NCI-H82 treated with DMSO at 0.1 percent for 48 hours (cell line): ENCODE results near the gene KCNE1.
A peak's percentile ranks its signal among the peaks of the same experiment; 100 is the strongest.
"Not testable (repeated sequence)": the region's sequence is repeated elsewhere in the genome, so short reads cannot be mapped to it uniquely, and the experiment has no call there.

Experiments used
- DNase-seq: peaks from one replicate; lab custom pipeline; 2025; ENCODE audit not compliant: unreplicated experiment; lab: John Stamatoyannopoulos, UW

Gene KCNE1

DNA sequence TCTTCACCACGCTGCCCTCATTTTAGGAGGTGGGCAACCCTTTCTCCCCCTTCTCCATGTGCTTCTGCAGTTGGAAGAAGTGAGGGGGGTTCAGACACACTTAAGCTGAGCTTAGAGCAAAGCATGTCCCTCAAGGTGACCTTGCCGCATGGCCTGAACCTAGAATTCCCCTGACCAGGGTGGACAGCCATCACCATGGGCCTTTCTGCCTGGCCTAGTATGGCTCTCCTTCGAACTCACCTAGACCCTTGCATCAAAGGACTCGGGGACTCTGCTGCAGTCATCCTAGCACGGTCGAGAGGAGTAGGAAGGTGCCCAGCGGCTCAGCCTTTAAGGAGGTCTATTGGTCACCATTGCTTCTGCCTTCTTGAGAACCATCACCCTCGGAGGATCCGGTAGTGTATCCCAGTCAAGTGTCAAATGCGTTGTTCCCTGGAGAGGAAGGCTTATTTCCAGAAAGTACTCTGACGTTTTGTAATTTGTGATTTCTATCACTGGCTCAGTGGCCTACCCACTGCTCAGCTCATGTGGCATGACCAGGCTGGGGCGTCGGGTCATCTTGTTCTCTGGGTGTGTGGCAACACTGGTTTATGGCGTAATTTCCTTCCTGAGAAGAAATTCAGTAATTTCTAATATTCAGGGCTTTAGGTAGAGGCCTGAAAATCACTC is at the start of gene KCNE1:
KCNE1 (minus strand) TSS at position 424 of the 669 bp plus-strand sequence. CDS start 62,576 bp downstream, outside the sequence.
- DNase-seq, result no peak

- DNase-seq, result no peak
These were observed 49.8 kb upstream of the KCNE1 start for GRCh38 chr21:34561806-34562205.

- no peak for DNase-seq
These were observed 48.6 kb upstream of the KCNE1 start for GRCh38 chr21:34560609-34561008.

DNA sequence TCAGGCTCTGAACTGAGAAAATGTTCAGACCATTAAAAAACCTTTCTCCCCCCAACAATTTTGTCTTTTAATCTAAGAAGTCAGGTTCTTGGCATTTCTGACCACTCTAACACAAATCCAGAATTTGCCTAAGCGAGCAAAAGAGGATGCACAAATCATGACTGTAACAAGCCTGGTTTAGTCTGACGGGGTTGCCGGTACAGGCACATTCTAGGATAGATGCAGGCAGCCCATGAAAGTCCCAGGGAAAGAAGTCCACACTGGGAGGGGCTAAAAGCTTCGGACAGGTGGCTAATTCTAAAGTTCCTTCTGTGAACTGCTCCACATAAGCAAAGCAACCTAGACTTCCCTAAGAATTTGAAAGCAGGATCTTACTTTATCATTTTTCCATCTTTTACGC is 48.0 kb upstream of the KCNE1 start:
- no peak for DNase-seq

DNA sequence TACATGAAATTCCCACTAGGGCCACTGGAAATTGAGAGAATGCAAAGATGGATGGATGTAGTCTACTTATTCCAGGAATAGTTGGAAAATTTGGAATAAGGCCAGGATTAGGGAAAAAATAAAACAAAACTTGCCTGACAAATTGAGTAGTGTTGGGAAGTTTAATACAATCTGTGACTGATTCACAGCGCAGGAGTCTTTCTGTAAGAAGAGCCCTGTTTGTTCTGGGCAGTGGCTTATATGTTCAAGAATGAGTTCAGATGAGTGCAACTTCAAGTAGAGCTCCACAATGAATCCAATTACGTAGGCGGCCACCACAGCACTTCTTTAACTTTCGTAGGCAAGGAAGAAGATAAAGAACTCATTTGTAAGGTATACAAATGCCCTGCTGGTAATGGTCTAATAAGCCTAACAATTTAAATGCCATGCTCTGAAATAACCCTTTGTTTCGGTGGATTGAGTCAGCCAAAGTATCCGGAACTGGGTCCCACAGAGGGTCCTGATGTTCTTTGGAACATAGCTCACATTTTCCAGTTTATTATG is 47.1 kb upstream of the KCNE1 start:
- DNase-seq, result no peak

DNA sequence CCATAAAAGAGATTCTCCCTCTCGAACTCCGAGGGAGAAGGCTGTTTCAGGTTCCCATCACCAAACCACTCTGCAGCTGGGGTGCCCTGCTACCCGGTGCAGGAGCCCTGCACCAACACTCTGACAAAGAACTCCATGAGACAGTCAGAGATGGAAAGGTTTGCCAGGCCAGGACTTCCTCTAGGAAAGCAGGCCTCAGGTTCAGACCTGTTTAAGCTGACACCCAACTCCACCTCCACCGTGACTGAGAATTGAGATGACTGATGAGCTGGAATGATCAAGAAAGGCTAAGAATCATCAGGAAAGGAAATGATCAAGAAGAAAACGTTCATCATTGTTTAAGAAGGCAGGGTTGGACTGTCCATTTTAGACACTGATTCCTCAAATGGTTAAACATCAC is 46.2 kb upstream of the KCNE1 start:
- no peak for DNase-seq

GRCh38 chr21:34557261-34557660 is 45.3 kb upstream of the KCNE1 start:
- DNase-seq, result no peak

DNA sequence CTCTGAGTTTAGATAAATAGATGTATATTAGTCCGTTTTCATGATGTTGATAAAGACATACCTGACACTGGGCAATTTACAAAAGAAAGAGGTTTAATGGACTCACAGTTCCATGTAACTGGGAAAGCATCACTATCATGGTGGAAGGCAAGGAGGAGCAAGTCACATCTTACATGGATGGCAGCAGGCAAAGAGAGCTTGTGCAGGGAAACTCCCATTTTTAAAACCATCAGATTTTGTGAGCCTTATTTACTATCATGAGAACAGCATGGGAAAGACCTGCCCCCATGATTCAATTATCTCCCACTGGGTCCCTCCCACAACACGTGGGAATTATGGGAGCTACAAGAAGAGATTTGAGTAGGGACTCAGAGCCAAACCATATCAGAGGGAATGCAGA is 42.7 kb upstream of the KCNE1 start:
- DNase-seq, result not testable (repeated sequence)

DNA sequence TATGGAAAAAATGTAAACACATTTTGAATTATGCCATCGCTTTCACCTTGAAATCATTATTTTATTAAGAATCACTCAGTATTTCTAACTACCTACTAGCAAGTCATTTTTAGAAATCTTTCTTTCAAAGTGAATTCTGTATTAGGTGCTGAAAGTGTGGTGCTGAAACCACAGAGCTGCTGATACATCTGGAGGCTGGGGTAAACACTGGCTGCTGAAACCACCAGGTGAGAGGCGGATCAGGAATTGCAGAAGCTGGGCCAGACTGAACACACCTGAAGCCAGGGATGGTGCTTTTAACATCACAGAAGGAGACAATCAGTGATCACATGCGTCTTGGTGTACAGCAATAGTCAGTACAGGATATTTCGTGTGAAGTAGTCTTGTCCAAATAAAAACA is 42.2 kb upstream of the KCNE1 start:
- no peak for DNase-seq

- DNase-seq, result no peak
These were observed 41.3 kb upstream of the KCNE1 start for GRCh38 chr21:34553151-34553952.

- no peak for DNase-seq
These were observed 40.5 kb upstream of the KCNE1 start for GRCh38 chr21:34552360-34553098.

DNA sequence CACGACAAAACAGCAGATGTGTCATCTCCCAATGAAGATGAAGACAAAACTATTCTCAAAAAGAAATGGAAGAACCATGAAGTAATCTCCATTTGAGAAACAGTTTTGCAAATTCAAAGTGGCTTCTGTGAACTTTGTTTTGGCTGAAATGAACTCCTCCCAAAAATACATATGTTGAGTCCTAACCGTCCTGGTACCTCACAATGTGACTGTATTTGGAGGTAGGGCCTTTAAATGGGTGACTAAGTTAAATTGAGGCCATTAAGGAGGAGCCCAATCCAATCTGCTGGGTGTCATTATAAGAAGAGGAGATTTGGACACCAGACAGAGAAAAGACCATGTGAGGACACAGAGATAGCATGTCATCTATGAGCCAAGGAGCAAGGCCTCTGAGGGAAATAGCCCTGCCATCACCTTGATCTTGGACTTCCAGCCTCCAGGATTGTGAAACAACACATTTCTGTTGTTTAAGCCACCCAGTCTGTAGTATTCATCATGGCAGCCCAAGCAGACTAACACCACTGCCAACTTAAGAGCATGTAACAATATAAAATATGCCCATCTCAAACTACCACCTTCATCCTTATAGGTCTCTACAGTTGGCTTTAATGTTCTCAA is 38.3 kb upstream of the KCNE1 start:
- no peak for DNase-seq

GRCh38 chr21:34548781-34549376 is 36.9 kb upstream of the KCNE1 start:
- no peak for DNase-seq

DNA sequence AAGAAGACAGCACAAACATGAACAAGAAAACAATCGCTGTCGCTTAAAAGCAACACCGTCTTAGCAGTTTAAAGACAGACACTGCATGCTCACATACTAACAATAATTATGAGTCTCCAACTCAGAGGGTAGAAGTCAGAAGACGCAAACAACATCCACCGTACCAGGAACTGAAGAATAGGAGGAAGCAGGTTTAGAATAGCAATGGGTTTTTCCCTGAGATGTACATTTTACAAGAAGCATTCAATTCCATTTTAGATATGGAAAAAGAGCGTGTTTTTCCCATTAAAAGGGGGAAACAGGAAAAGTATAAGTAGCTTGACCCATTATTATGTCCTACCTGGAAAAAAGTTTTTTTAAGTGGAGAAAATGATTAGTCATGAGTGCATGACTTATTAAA is 34.5 kb upstream of the KCNE1 start:
- no peak for DNase-seq

DNA sequence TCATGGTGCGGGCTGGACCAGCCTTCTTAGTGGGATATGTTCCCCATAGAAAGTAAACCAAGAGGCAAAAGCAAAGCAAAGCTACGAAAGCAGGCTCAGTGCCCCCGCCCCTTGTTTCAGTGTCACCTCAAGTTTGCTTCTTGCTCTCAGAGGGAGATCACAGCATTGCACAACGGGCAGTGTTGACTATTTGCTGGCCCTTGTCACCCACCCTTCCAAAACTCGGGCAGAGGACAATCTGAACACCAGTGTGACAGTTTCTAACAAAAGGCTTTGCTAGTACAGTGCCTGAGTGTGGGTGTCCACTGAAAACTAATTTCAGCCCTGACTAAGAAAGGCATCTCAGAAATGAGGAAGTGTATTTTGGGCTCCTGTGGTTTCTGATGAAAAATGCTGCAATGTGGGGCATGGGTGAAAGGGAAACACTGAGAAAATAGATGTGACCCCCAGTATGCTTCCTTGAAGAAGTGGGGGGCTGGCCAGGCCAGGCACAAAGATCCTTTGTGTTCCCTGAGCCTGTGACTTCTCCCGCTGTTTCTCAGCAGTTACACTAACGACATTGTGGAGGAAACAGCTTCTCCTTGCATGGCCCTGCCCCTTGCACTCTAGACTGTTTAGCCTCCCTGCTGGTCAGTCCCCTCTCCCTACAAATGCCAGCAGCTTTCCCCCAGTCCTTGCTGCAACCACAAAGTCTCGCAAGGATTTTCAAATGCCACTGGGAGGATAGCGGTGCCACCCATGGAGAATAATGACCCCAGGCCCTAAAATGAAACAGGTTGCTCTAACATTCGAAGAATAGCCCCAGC is 33.3 kb upstream of the KCNE1 start:
- no peak for DNase-seq

GRCh38 chr21:34544032-34544496 is 32.1 kb upstream of the KCNE1 start:
- DNase-seq, result peak; percentile 66

DNA sequence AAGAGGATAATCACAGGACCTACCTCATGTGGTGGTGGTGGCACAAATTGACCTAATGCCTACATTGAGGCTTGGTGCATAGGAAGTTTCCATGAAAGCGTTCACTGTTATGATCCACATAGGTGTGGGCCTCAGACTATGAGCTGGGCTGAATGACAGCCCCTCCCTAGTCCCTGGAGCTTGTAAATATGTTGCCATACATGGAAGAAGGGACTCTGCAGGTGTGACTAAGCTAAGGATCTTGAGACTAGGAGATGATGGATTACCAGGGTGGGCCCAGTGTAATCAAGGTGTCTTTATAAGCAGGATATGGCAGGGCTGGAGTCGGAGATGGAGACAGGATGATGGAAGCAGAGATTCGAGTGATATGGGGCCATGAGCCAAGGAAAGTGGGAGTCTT is 31.0 kb upstream of the KCNE1 start:
- DNase-seq, result no peak

DNA sequence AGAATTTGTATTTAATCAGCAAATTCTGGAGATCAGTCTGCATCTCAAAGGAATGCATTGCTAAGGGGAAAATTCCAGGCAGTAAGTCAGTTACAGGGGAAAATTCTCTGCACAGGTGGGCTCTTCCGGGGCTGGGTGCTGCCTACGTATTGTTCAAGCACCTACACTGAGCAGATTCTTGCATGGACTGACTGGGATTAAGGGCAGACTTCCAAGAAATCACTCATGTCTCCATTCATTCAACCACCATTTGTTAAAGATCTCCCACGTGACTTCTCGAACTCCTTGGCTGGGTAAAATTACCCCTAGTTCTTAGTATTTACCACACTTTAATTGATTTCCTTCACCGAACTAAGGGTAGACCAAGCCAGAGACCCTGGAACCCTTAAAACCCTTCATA is 28.2 kb upstream of the KCNE1 start:
- no peak for DNase-seq

DNA sequence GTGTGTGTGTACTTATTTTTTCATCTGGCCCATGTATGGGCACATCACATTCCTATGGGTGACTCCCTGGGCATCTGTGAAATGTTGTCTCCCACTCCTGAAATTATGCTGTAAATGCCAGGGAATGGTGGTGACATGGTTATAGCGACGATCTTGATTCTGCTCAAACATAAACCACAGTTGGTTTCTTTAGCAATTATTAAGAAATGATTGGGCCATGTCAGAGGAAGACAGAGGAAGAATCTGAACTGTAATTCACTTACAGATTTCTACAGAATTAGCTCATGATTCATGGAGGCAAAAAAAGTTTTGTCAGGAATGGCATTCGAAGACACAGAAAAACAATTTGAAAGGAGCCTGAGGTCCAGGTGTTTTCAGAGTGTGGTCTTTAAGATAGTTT is 25.8 kb upstream of the KCNE1 start:
- no peak for DNase-seq

GRCh38 chr21:34536820-34537219 is 24.8 kb upstream of the KCNE1 start:
- DNase-seq, result no peak
